ENCODE results near the gene OR5W2.
A peak's percentile ranks its signal among the peaks of the same experiment; 100 is the strongest.

DNA sequence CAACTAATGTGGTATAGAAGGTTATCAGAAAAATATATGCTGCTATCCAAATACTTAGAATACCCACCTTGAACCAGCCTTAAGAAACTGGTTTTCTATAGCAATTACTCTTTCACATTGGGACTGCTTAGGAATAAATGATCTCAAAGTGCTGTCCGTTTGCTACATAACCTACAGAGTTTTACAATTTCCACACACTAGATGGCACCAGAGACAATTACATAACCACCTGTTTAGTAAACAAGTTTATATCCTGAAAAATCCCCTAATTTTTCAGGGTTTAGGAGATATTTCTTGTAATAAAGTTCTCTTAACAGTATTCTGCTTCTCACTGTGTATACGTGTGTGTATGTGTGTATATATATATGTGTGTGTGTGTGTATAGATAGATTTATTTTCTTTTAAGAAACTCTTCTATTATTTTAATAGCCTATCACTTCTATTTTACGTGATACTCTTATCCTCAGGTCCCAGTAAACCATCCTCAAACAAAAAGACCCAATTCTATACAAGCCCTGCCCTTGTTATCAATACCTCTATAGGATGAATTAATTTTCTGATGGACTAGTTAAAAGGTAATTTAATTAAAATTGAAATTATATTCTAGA is 28.5 kb upstream of the OR5W2 start:
- TF ChIP-seq, protein P1, sequence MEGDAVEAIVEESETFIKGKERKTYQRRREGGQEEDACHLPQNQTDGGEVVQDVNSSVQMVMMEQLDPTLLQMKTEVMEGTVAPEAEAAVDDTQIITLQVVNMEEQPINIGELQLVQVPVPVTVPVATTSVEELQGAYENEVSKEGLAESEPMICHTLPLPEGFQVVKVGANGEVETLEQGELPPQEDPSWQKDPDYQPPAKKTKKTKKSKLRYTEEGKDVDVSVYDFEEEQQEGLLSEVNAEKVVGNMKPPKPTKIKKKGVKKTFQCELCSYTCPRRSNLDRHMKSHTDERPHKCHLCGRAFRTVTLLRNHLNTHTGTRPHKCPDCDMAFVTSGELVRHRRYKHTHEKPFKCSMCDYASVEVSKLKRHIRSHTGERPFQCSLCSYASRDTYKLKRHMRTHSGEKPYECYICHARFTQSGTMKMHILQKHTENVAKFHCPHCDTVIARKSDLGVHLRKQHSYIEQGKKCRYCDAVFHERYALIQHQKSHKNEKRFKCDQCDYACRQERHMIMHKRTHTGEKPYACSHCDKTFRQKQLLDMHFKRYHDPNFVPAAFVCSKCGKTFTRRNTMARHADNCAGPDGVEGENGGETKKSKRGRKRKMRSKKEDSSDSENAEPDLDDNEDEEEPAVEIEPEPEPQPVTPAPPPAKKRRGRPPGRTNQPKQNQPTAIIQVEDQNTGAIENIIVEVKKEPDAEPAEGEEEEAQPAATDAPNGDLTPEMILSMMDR (IDR thresholded peaks at IDR 0.05): peak in 2 of 3 experiments; percentile 28 to 37
- no peak for TF ChIP-seq POLR2A (IDR thresholded peaks at IDR 0.05)
